Hepatic stellate cell (primary cell): ENCODE results near the gene PTBP3.
"Not testable (repeated sequence)": the region's sequence is repeated elsewhere in the genome, so short reads cannot be mapped to it uniquely, and the experiment has no call there.

Experiments used
- DNase-seq: peaks from one replicate; pipeline ENCODE4 v3.0.0; 2011; ENCODE audit warnings: low spot score

The PTBP3 gene

DNA sequence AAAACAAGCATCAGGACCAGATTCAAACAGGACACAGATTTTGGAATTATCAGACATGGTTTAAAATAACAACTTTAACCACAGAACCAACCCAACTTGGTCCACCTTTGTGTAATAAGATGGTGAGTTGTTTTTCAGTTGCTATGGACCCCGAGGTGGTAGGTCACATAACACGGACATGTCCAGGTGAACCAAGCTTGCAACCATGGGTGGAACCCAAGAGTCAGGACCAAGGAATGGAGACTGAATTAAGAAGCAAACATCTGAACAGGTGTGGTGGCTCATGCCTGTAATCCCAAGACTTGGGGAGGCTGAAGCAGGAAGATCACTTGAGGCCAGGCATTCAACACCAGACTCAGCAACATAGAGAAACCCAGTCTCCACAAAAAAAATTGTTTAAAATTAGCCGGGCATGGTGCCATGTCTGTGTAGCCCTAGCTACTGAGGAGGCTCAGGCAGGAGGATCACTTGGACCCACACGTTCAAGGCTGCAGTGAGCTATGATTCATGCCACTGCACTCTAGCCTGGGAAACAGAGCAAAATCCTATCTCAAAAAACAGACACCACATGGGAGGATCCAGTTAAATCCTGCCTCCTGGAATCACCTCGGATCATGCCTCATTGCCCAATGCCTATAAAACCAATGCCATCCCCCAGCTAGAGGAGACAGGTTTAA is 10.6 kb downstream of the PTBP3 start:
- DNase-seq: no peak

GRCh38 chr9:112316258-112316943 is 17.0 kb downstream of the PTBP3 start:
- no peak for DNase-seq

- DNase-seq: no peak
Measured at GRCh38 chr9:112315331-112316257, 17.8 kb downstream of the PTBP3 start.

GRCh38 chr9:112312139-112312538 is 21.3 kb downstream of the PTBP3 start:
- DNase-seq: no peak

DNA sequence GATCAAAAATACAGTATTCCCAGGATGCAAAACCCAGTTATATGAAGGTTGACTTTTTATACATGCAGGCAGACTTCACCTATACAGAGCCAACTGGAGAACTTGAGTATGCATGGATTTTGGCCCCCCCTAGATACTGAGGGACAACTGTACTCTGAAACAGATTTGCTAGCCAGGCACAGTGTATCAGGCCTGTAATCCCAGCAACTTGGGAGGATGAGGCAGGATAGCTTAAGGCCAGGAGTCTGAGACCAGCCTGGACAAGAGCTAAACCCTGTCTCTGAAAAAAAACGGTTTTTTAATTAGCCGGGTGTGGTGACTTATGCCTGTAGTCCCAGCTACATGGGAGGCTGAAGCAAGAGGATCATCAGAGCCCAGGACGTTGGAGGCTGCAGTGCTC is 21.9 kb downstream of the PTBP3 start:
- no peak for DNase-seq

GRCh38 chr9:112310826-112311225 is 22.6 kb downstream of the PTBP3 start:
- no peak for DNase-seq

- DNase-seq: no peak
Measured at GRCh38 chr9:112308588-112308987, 24.8 kb downstream of the PTBP3 start.

GRCh38 chr9:112301420-112301819 is 32.0 kb downstream of the PTBP3 start:
- no peak for DNase-seq

- DNase-seq: peak; percentile 8
Measured at GRCh38 chr9:112299514-112299913, 33.9 kb downstream of the PTBP3 start.

DNA sequence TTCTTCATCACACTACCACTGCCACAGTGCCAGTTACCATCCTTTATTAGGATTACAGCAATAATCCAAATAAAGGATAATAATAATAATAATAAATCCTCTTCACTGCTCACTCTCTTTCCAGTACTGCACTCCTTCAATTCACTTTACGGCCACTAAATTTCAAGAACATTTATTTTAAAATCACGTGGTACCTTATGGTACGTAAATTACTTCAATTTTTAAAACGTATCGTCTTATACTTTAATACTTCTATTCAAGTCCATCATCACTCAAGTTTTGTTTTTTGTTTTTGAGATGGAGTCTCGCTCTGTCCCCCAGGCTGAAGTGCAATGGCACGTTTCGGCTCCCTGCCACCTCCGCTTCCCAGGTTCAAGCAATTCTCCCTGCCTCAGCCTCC is 36.5 kb downstream of the PTBP3 start:
- DNase-seq: no peak

- no peak for DNase-seq
Measured at GRCh38 chr9:112295174-112295573, 38.2 kb downstream of the PTBP3 start.

DNA sequence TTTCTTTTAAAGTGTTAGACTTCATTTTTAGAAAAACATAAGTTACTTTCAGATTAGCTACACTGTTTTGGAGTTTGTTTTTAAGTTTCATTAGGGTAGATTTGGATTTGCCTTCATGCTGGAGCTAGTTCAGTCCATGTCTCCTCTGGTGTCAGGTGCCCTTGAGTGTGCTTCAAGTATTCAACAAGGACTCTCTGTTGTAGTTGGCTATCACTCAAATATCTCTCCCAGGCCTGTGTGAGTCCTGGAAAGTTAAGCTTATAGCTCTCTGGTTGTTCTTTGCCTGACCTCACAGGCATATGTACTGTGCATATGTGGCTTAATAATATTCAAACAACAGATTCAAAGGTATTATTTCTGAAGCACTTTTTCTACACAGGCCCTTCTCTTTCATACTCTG is 45.4 kb downstream of the PTBP3 start:
- no peak for DNase-seq

GRCh38 chr9:112286926-112287325 is 46.5 kb downstream of the PTBP3 start:
- no peak for DNase-seq

DNA sequence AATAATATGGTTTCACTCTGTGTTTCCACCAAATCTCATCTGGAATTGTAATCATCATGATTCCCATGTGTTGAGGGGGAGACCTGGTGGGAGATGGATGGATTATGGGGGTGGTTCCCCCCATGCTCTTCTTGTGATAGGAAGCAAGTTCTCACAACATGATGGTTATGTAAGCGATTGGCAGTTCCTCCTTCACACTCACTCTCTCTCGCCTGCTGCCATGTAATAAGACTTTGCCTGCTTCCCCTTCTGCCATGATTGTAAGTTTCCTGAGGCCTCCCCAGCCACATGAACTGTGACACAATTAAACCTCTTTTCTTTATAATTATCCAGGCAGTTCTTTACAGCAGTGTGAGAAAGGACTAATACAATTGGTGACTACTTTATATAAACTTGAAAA is 48.4 kb downstream of the PTBP3 start:
- DNase-seq: no peak

DNA sequence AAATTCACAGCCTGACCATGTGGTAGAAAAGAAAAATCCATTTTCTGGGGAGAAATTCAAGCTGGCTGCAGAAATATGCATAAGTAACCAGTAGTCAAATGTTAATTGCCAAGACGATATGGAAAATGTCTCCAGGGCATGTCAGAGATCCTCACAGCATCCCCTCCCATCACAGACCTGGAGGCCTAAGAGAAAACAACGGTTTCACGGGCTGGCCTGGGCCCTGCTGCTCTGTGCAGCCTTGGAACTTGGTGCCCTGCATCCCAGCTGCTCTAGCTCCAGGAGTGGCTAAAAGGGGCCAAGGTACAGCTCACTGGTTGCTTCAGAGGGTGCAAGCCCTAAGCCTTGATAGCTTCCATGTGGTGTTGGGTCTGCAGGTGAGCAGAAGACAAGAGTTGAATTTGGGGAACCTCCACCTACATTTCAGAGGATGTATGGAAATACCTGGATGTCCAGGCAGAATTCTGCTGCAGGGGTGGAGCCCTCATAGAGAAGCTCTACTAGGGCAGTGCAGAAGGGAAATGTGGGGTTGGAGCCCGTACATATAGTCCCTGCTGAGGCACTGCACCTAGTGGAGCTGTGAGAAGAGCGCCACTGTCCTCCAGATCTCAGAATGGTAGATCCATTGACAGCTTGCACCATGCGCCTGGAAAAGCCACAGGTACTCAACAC is 49.7 kb downstream of the PTBP3 start:
- no peak for DNase-seq

DNA sequence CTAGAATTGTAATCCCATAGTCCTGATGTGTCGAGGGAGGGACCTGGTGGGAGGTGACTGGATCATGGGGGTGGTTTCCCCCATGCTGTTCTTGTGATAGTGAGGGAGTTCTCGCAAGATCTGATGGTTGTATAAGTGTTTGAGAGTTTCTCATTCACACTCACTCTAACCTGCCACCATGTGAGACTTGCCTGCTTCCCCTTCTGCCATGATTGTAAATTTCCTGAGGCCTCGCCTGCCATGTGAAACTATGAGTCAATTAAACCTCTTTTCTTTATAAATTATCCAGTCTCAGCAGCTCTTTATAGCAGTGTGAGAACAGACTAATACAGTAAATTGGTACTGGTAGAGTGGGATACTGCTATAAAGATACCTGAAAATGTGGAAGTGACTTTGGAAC is 50.6 kb downstream of the PTBP3 start:
- DNase-seq: not testable (repeated sequence)

GRCh38 chr9:112280904-112281303 is 52.5 kb downstream of the PTBP3 start:
- no peak for DNase-seq

GRCh38 chr9:112279501-112279900 is 53.9 kb downstream of the PTBP3 start:
- DNase-seq: no peak

GRCh38 chr9:112278152-112278551 is 55.3 kb downstream of the PTBP3 start:
- DNase-seq: no peak

DNA sequence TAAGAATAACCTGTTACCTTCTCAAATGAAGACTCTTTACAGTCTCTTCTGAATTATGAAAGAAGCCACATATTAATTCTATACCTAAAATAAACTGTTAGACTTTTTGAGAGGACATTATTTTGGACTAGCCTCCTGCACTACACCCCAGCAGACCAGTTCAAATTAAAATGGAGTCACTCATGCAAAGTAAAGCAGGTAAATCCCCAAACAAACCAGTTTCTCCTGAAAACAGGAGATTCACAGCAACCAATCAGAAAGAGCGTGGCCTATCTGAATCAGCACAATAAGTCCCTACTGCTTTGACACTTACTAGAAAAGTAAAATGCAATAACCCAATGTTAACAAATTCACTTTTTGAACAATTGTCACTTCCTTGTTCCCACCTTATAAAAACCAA is 58.8 kb downstream of the PTBP3 start:
- DNase-seq: no peak

DNA sequence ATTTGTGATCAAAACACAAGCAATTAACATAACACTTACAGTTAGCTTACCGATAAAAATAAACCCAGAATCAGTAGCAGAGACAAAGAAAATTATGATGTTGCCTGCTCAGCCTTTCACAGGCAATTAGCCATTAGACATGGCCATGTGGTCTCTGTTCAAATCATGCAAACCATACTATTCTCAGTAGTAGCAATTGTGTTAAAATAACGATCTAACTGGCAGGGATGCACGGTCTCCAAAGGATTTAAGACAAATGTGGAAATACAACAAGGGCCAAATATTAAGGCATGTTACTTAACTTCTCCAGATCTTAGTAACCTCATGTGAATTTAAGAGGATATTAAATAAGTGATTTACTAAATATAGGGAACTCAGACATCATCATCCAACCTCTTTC is 59.5 kb downstream of the PTBP3 start:
- DNase-seq: no peak

DNA sequence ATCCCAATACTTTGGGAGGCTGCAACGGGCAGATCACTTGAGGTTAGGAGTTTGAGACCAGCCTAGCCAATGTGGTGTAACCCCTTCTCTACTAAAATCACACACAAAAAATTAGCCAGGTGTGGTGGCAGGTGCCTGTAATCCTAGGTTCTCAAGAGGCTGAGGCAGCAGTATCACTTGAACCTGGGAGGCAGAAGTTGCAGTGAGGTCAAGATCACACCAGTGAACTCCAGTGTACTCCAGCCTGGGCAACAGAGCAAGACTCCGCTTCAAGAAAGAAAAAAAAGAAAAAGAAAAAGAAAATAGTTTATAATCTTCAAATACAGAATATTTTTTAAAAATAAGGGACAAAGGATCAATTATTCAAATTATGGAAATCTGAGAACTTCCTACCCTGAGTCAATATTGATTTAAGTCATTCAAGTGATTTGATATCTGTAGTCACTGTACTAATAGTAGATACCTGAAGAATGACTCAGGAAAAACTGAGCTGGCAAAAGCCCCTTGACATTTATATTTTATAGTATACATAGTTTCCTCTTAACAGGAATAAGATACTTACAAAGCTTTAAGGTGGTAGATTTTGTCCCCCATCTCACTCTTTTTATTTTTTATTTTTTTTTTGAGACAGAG is 61.8 kb downstream of the PTBP3 start:
- DNase-seq: no peak
